DMS 273 (cell line): Measurements from ENCODE around the gene BEND3.
A peak's percentile ranks its signal among the peaks of the same experiment; 100 is the strongest.
"Not testable (repeated sequence)": the region's sequence is repeated elsewhere in the genome, so short reads cannot be mapped to it uniquely, and the experiment has no call there.

Experiments
- DNase-seq: peaks from one replicate; lab custom pipeline; 2025; ENCODE audit not compliant: unreplicated experiment; lab: John Stamatoyannopoulos, UW

Gene BEND3

DNA sequence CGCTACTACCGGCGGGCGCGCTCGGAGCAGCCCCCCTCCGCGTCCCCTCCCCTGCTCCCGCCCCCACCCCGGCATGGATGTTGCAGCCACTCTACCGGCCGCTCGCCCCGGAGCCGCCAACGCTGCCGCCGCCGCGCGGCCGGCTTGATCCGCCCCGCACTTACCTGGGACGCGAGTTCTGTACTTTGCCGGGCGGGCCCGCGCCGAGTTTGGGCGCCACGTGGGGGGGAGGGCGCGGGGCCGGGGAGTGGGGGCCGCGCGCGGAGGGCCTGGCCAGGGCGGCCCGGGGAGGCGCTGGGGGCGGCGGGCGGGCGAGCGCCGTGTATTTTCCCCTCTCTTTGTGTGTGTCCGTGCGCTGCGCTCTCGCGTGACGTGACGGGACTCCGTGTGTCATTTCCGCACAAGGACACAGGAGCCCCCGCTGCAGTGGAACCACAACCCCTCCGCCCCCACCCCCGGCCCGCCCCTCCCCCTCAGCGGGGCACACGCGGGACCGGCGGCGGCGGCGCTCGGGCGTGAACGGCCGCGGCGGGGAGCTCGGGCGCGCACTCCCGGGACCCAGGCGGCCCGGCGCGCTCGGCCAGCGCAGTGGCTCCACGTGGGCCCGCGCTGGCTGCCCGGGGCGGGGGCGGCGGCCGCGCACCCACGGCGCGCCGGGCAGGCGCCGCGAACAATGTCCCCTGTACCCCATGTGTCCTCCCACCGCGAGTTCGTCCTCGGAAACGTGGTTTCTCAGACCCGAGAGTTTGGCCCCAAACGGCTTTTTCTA lies at the start of gene BEND3:
BEND3 (minus strand) TSS at position 590 of the 769 bp plus-strand sequence. CDS start 16,230 bp downstream, outside the sequence.
- DNase-seq = peak; percentile 83

DNA sequence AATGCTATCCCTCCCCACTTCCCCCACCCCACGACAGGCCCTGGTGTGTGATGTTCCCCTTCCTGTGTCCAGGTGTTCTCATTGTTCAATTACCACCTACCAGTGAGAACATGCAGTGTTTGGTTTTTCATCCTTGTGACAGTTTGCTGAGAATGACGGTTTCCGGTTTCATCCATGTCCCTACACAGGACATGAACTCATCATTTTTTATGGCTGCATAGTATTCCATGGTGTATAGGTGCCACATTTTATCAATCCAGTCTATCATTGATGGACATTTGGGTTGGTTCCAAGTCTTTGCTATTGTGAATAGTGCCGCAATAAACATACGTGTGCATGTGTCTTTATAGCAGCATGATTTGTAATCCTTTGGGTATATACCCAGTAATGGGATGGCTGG lies 49.0 kb upstream of the BEND3 start:
- not testable (repeated sequence) for DNase-seq

DNA sequence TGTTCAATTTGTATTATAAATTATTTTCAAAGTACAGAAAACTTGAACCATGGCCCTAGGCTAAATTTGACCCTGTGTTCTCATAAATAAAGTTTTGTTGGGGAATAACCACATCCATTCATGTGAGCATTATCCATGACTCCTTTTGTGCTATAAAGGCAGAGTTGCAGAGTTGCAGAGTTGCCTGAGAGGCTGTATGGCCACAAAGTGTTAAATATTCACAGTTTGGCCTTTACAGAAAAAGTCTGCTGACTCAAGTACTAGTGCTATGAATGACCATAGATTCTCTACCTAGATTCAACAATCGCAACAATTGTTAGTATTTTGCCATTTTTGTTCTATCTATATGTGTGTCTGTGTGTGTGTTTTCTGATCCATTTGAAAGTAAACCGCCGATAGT lies 46.2 kb upstream of the BEND3 start:
- DNase-seq = no peak

DNA sequence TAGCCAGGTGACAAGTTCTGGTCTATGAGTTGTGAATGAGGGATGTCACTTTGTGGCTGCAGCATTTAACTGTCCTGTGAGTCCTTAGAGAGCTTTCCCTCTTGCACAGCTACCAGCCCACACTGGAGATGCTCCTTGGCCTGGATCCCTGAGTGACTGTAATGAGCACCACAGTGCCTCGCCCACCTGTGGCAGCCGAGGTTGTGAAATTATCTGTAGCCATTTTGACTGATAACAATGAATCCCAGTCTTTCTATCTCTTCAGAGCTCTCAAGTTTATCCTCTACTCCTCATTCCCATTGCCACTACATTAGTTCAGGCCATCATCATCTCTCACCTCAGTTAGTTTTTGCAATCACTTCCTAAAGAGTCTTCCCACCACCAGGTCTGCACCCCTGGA lies 41.3 kb upstream of the BEND3 start:
- DNase-seq = no peak

- DNase-seq = no peak
Measured at GRCh38 chr6:107154801-107155160, 39.5 kb upstream of the BEND3 start.

DNA sequence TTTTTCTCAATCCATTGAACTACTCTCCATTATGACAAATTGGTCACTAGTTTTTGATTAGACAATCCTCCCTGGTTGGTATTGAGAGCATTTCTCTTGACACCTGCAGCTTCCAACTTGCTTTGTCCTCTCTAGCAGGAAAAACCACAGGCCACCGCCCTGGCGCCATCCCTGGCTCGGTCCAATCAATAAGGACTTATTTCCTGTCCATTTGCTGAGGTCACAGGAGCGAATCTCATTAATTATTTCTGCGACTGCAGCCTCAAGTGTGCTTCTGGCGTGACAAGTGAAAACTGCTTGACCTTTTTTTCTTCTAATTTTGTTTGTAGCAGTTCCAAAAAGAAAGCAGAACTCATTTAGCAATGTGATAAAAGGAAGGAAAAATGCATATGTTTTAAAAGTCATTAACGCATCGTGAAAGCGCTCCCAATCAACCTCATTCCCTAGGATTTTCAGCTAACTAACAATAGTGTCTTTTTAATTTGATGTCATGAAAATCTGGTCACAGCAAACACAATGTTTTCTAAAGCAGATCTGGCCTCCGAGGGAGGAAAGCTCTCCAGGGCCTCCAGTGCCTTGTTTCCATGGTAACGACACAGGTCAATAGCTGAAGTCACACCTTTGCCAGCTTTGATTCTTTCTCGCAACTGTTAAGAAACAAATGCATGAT lies 39.0 kb upstream of the BEND3 start:
- DNase-seq = peak; percentile 29

- DNase-seq = no peak
Measured at GRCh38 chr6:107152638-107153430, 37.5 kb upstream of the BEND3 start.

GRCh38 chr6:107144666-107145065 lies 29.4 kb upstream of the BEND3 start:
- DNase-seq = peak; percentile 17

DNA sequence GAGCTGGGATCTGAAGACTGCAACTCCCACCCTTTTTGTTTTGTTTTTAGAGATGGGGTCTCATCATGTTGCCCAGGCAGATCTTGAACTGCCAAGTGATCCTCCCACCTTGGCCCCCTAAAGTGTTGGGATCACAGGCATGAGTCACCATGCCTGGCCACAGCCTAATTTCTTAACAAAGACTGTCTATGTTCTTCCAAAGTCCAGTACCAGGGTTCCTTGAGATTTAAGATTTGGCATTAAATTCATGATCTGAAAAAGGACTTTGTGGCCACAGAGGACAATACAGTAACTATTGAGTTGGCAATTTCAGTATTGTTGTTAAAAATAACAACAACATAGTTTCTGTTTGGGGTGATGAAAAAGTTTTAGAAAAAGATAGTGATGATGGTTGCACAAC lies 28.7 kb upstream of the BEND3 start:
- no peak for DNase-seq

- DNase-seq = no peak
Measured at GRCh38 chr6:107140581-107140980, 25.3 kb upstream of the BEND3 start.

- DNase-seq = not testable (repeated sequence)
Measured at GRCh38 chr6:107136324-107136723, 21.0 kb upstream of the BEND3 start.

GRCh38 chr6:107135048-107135680 lies 19.8 kb upstream of the BEND3 start:
- DNase-seq = not testable (repeated sequence)

DNA sequence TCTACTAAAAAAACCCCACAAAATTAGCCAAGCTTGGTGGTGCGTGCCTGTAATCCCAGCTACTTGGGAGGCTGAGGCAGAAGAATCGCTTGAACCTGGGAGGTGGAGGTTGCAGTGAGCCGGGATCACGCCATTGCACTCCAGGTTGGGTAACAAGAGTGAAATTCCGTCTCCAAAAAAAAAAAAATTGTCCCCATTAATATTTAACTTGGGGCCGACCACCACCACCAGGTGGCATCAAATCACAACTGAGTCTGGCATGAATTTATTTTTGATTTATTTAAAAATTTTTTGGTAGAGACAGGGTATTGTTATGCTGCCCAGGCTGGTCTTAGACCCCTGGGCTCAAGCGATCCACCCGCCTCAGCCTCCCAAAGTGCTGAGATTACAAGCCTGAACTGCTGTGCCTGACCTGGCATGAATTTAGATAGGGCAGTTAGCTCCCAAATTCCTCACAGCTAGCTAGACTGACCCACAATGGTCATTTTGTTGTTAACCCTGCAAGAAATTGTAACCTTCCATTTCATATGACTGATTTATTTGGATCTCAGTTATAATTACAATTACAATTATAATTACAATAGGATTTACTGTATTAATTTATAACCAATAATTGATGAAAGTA lies 17.1 kb upstream of the BEND3 start:
- DNase-seq = peak; percentile 67

DNA sequence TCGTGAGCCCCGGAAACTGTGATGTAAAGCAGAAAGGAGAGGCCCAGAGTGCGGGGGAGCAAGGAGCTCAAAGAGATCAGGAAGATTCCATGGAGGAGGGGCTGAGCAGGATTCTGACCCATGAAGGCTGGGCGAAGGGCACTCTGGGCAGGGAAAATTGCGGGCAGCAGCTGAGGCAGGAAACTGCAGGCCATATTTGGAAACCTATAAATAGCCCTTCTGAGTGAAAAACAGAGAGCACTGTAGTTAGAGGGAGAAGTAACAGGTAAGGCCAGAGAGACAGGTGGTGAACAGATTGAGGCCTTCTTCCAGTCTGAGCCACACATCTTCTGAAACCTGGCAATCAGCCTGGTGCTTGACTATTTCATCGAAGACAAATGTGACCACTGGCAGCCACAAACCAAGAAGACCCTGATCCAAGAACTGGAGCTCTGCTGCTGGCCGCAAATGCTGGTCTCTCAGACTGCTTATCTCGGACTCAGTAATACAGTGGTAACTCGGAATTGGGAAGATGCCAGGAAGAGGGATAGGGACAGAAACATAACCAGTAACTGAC lies 14.1 kb upstream of the BEND3 start:
- peak; percentile 28 for DNase-seq

DNA sequence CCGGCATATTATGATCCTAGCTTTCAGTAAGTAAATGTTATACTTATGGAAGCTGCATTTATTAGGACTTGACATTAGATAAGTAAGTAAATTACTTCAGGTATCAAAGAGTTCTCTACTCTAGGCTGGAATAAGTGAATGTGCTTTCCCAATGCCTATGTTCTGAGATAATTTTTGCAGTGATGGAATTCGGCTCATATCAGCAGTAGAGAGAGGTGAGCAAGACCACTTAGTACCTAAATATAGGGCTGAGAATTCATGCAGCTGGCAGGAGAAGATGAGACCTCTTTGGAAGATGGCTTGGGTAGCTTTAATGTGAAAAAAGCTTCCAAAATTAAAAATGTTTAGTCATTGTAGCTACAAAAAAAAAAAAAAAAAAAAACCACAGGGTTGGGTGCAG lies 13.3 kb upstream of the BEND3 start:
- no peak for DNase-seq

DNA sequence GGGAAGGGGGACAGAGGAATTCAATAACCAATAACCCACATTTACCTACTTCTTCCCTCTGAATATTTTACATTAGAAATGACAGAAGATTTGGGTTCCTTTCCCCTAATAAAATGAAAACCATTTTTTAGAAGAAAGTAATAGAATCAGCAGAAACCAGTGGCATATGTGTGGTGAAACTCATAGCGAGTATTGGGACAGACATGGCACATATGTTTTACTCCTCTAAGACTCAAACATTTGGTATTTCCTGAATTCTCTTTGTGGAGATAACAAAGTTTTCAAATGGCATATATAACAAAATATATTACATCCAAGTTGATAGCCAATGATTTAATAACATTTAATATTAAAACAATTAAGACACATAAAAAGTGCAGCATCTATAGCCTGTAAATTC lies 12.9 kb upstream of the BEND3 start:
- no peak for DNase-seq

- no peak for DNase-seq
Measured at GRCh38 chr6:107125771-107126170, 10.5 kb upstream of the BEND3 start.

- DNase-seq = peak; percentile 60
Measured at GRCh38 chr6:107124934-107125348, 9.6 kb upstream of the BEND3 start.

GRCh38 chr6:107123501-107123900 lies 8.2 kb upstream of the BEND3 start:
- no peak for DNase-seq

DNA sequence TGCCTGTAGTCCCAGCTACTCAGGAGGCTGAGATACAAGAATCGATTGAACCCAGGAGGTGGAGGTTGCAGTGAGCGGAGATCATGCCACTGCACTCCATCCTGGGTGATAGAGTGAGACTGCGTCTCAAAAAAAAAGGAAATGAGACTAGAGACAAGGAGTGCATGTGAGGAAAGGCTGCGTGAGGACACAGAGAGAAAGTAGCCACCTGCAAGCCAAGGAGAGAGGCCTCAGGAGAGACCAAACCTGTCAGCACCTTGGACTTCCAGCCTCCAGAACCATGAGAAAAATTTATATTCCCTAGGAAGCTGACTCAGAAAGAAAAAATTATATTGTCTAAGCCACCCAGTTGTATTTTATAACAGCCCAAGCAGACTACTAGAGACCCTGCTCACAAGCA lies 7.4 kb upstream of the BEND3 start:
- no peak for DNase-seq
